Measurements from ENCODE around the gene CD3E. TPM values are rescaled to one million over a fixed set of nuclear protein-coding genes. Genes with fewer than 3 reads are reported as not detected.

CD3E gene
- total and polyA plus RNA-seq, 9 of the 15 experiments (the other 6 are each of a cell fraction or from before 2014, with no cell fraction given), result 0.07 to 0.62 (median 0.19) TPM; not detected in 5

DNA sequence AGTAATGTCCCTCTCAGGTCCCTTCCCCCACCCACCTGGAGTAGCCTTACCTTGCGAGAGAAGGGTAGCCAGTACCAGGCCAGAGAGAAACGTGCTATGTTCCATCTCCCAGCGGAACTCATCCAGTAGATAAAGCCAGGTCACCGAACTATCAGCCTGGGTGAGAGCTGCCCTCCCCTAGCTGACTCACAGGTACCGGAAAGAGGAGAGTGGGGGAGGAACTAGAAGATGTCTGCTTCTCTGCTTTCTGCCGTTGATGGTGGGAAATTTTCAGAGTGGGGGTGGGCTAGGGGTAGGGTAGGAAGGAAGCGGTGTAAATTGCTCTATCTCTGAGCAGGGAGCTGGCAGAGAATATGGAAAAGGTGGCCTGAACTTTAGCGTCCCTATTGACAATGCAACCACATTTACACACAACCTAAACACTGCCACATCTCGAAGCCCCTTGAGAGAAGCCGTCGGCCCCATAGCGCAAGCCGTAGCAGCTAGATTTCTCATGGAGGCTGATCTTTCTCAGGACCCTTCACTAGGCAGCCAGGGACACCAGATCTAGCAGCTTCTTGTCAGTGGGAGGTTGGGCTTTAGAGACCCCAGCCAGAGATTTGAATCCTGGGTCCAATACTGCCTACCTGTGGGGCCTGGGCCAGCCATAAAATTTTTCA is 38.1 kb downstream of the CD3E start, which contains the start of gene CD3D (continued):
- TF ChIP-seq ZNF766 (CRISPR knock-in tag; conservative IDR thresholded peaks at IDR 0.05), result no peak
- TF ChIP-seq POLR2AphosphoS2 (IDR thresholded peaks at IDR 0.05; ENCODE audit: low read length), result no peak
- TF ChIP-seq, protein P1, sequence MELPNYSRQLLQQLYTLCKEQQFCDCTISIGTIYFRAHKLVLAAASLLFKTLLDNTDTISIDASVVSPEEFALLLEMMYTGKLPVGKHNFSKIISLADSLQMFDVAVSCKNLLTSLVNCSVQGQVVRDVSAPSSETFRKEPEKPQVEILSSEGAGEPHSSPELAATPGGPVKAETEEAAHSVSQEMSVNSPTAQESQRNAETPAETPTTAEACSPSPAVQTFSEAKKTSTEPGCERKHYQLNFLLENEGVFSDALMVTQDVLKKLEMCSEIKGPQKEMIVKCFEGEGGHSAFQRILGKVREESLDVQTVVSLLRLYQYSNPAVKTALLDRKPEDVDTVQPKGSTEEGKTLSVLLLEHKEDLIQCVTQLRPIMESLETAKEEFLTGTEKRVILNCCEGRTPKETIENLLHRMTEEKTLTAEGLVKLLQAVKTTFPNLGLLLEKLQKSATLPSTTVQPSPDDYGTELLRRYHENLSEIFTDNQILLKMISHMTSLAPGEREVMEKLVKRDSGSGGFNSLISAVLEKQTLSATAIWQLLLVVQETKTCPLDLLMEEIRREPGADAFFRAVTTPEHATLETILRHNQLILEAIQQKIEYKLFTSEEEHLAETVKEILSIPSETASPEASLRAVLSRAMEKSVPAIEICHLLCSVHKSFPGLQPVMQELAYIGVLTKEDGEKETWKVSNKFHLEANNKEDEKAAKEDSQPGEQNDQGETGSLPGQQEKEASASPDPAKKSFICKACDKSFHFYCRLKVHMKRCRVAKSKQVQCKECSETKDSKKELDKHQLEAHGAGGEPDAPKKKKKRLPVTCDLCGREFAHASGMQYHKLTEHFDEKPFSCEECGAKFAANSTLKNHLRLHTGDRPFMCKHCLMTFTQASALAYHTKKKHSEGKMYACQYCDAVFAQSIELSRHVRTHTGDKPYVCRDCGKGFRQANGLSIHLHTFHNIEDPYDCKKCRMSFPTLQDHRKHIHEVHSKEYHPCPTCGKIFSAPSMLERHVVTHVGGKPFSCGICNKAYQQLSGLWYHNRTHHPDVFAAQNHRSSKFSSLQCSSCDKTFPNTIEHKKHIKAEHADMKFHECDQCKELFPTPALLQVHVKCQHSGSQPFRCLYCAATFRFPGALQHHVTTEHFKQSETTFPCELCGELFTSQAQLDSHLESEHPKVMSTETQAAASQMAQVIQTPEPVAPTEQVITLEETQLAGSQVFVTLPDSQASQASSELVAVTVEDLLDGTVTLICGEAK (IDR thresholded peaks at IDR 0.05), result 0 out of 2 replicates have a peak, but pooled peaks have one; percentile 8
- TF ChIP-seq, protein P1 (CRISPR knock-in tag; IDR thresholded peaks at IDR 0.05), result no peak
- TF ChIP-seq PPARD (CRISPR knock-in tag; IDR thresholded peaks at IDR 0.05), result no peak
- peak; percentile 42 for TF ChIP-seq KDM5B (IDR thresholded peaks at IDR 0.05; ENCODE audit: insufficient replicate concordance, low read depth, low read length)
- no peak for TF ChIP-seq PURB (CRISPR knock-in tag; IDR thresholded peaks at IDR 0.05; ENCODE audit: low read depth)
- no peak for TF ChIP-seq ILK (tag; IDR thresholded peaks at IDR 0.05; ENCODE audit: borderline replicate concordance, low read depth)
- TF ChIP-seq, protein P2, sequence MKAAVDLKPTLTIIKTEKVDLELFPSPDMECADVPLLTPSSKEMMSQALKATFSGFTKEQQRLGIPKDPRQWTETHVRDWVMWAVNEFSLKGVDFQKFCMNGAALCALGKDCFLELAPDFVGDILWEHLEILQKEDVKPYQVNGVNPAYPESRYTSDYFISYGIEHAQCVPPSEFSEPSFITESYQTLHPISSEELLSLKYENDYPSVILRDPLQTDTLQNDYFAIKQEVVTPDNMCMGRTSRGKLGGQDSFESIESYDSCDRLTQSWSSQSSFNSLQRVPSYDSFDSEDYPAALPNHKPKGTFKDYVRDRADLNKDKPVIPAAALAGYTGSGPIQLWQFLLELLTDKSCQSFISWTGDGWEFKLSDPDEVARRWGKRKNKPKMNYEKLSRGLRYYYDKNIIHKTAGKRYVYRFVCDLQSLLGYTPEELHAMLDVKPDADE (conservative IDR thresholded peaks at IDR 0.05; ENCODE audit: control insufficient read depth, low read depth, low read length), result no peak
- TF ChIP-seq SMAD4 (CRISPR knock-in tag; conservative IDR thresholded peaks at IDR 0.05), result no peak
- TF ChIP-seq E2F3 (CRISPR knock-in tag; IDR thresholded peaks at IDR 0.05), result no peak
- TF ChIP-seq FOXK2 (conservative IDR thresholded peaks at IDR 0.05 in 1 of 2, IDR thresholded peaks at IDR 0.05 in 1 of 2; ENCODE audit: low read depth in 2 of 2), result no peak
- TF ChIP-seq, protein P3, sequence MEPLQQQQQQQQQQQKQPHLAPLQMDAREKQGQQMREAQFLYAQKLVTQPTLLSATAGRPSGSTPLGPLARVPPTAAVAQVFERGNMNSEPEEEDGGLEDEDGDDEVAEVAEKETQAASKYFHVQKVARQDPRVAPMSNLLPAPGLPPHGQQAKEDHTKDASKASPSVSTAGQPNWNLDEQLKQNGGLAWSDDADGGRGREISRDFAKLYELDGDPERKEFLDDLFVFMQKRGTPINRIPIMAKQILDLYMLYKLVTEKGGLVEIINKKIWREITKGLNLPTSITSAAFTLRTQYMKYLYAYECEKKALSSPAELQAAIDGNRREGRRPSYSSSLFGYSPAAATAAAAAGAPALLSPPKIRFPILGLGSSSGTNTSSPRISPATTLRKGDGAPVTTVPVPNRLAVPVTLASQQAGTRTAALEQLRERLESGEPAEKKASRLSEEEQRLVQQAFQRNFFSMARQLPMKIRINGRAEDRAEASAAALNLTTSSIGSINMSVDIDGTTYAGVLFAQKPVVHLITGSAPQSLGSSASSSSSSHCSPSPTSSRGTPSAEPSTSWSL (CRISPR knock-in tag; IDR thresholded peaks at IDR 0.05; ENCODE audit: borderline replicate concordance), result no peak
- no peak for TF ChIP-seq NR1H2 (CRISPR knock-in tag; IDR thresholded peaks at IDR 0.05)
- no peak for TF ChIP-seq DDX20 (tag; IDR thresholded peaks at IDR 0.05; ENCODE audit: low read depth)
- TF ChIP-seq HIVEP1 (CRISPR knock-in tag; IDR thresholded peaks at IDR 0.05), result no peak

Measured in K562 (cell line).